Left lobe of liver (tissue), 2 donors: ENCODE measurements around the gene NRN1L. TPM values are rescaled to one million over a fixed set of nuclear protein-coding genes. Genes with fewer than 3 reads are reported as not detected.
A peak's percentile ranks its signal among the peaks of the same experiment; 100 is the strongest.

Experiments
- ATAC-seq: fragments of 200-7000 bp; cut with Tn5 transposase; one replicate; pipeline ENCODE4 v1.9.1; 2020; ENCODE audit warnings: mild to moderate bottlenecking, moderate library complexity
- DNase-seq: peaks from one replicate; pipeline ENCODE4 v3.0.0-alpha.2; 2020; ENCODE audit warnings: low spot score
- total RNA-seq: library from RNA; stranded (reverse); gene quantifications from one replicate; pipeline ENCODE4 v1.2.1, GENCODE V29; 2021
- donor health status: DM: no; HTN: no; CAD: no; lungs with moderate emphysema.
- donor health status: DM: no; HTN: yes; CAD: no.

Gene NRN1L
- total RNA-seq, 1 donor from 2014 or later = 0.88 TPM

DNA sequence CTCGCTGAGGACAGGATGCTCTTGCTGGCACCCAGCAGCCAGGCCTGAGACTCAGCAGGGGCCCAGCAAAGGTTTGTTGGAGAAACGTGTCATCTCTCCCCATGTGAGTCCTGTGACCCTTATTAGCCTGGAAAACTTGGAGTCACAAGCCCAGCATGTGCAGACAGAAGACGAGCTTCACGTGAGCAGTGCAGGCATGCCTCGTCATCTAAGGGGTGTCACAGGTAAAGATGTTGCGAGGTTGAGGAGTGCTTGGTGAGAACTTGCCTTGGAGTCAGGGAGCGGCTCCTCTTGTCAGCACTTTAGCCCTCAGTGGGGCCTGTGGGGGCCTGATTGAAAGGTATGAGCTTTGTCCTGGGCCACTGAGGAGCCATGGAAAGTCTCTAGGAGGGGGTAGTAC, 49.1 kb downstream of the NRN1L start:
- ATAC-seq (no peak), DNase-seq (no peak)

DNA sequence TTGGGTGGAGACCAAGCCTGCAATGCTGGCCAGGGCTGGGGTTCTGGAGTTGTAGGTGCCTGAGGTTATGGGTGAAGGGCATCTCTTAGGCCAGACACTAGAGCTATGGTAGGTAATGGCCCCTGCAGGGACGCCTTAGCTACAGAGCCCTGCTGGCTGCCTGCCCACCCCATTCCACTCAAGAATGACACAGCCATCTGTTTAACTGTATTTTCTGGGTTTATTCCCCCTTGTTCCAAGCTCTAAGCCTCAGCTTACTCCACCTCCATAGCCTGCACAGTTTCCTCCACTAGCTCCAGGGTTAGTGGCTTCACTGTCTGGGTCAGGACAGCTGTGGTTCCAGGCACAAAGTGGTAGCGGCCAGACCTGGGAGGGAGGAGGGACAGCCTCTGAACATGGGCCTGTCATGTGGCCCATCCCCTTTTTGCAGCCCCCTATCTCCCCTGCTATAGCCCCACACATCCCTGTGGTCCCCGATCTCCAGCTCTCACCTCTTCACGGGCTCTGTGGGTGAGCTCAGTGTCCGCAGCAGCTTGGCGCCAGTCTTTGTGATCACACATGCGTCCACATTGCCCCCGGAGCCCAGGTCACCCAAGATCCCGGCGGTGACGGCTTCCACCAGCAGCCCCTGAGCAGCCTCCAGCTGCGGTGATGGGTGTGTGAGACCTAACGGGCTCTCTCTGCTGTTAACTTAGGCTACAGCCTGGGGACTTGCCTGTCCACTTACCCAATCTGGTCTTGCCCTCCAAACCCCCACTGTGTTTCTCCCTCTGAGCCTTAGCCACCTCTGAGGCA, 49.8 kb downstream of the NRN1L start:
- no peak for ATAC-seq
- peak; percentile 53 for DNase-seq

DNA sequence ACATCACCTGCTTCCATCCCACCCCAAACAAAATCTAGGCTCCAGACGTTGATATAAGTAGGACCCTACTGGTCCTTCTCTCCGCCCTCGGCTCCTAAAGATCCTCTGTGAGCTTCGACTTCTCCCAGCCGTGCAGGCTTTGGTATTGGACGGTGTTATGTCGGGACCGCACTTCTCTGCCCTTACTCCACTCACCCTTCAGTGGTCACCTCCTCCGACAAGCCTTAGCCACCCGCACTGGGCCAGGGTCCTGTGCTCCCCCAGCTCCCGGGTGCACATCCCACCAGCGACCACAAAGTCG, 50.4 kb downstream of the NRN1L start:
- no peak for ATAC-seq
- DNase-seq = no peak

DNA sequence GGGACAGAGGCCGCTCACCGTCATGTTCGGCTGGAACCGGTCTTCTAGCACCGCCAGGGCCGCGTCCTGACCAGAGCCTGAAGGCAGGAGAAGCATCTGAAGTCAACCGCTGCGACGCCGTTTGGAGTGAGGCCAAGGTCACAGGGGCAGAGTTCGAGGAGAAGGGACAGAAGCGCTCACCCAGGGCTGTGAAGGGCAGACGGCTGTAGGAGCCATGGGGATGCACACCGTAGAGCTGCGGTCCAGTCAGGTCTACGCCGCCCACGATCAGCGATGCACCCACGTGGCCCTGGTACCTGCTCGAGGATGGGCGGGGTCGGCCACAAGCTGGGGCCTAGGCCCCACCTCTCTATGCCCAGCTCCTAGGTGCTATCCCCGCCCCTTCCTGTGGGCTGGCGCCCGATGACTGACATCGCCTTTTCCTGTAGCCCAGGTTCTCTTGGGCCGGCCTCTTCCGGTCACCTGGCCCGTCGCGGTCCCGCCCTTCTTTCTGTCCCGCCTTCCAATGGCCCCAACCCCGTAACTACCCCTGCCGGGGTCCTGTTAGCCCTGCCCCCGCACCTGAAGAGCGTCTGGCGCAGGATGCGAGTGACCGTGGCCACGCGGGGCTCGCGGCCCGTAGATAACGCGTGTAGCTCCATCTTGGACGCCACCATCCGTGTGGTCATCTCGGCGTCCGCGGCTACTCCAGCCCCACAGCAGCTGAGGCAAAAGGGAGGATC, 50.9 kb downstream of the NRN1L start:
- ATAC-seq (peak; percentile 88), DNase-seq (peak; percentile 98)

Other genes starting within 250 kb of the NRN1L start
- gene CARMIL2, start 239.7 kb upstream of the NRN1L start, total RNA-seq = 1.1 TPM
- gene ACD, start 224.6 kb upstream of the NRN1L start, total RNA-seq = 5.0 TPM
- gene PARD6A, start 223.9 kb upstream of the NRN1L start, total RNA-seq = 3.4 TPM
- gene ENKD1, start 218.1 kb upstream of the NRN1L start, total RNA-seq = 10.6 TPM
- 5.5 TPM for gene C16orf86, start 218.1 kb upstream of the NRN1L start, total RNA-seq
- 33.8 TPM for gene GFOD2, start 165.6 kb upstream of the NRN1L start, total RNA-seq
- 35.6 TPM for gene RANBP10, start 78.3 kb upstream of the NRN1L start, total RNA-seq
- 2.1 TPM for gene TSNAXIP1, start 78.0 kb upstream of the NRN1L start, total RNA-seq
- 12.8 TPM for gene THAP11, start 42.6 kb upstream of the NRN1L start, total RNA-seq
- 23.2 TPM for gene NUTF2, start 38.0 kb upstream of the NRN1L start, total RNA-seq
- gene CENPT, start 37.2 kb upstream of the NRN1L start, total RNA-seq = 23.1 TPM
- 22.1 TPM for gene EDC4, start 11.8 kb upstream of the NRN1L start, total RNA-seq
- 18.2 TPM for gene PSKH1, start 8.4 kb downstream of the NRN1L start, total RNA-seq
- 0.73 TPM for gene CTRL, start 47.0 kb downstream of the NRN1L start, total RNA-seq
- 21.7 TPM for gene PSMB10, start 52.0 kb downstream of the NRN1L start, total RNA-seq
- gene LCAT, start 59.2 kb downstream of the NRN1L start, total RNA-seq = 172 TPM
- gene SLC12A4, start 83.8 kb downstream of the NRN1L start, total RNA-seq = 20.1 TPM
- not detected for gene DPEP3, start 95.6 kb downstream of the NRN1L start, total RNA-seq
- 1.0 TPM for gene DPEP2, start 114.6 kb downstream of the NRN1L start, total RNA-seq
- not detected for gene DPEP2NB, start 131.0 kb downstream of the NRN1L start, total RNA-seq
- gene DDX28, start 138.3 kb downstream of the NRN1L start, total RNA-seq = 5.1 TPM
- gene DUS2, start 138.4 kb downstream of the NRN1L start, total RNA-seq = 7.6 TPM
- gene NFATC3, start 200.5 kb downstream of the NRN1L start, total RNA-seq = 27.6 TPM